Body of pancreas (tissue), 4 donors: ENCODE data around the gene CELF1. TPM values are rescaled to one million over a fixed set of nuclear protein-coding genes. Genes with fewer than 3 reads are reported as not detected.

Experiments used
- ATAC-seq: fragments of 150-250 bp; one replicate; pipeline ENCODE4 v1.9.1; 2016
- DNase-seq, 4 donors: peaks; one replicate each; pipeline ENCODE4 v3.0.0-alpha.2; 2019
- H3K27ac ChIP-seq, 4 donors: fragments of 200-600 bp; sonication (generic); 1 replicate in 3 of 4; 2 replicates in 1 of 4; pipeline versions ENCODE4 v1.5.1 to v1.6.1; 2016 to 2019; ENCODE audit warnings: mild to moderate bottlenecking in 1 of 4, mixed read lengths in 1 of 4, moderate library complexity in 1 of 4
- H3K27me3 ChIP-seq, 2 donors: fragments of 200-600 bp; sonication (generic); one replicate each; pipeline ENCODE4 v1.6.0; 2016; ENCODE audit warnings: mild to moderate bottlenecking in 1 of 2
- H3K36me3 ChIP-seq, 2 donors: fragments of 200-600 bp; sonication (generic); replicated peaks in 1 of 2; 2 replicates each; pipeline ENCODE4 v1.5.1; 2016; ENCODE audit warnings: low read depth in 2 of 2; ENCODE audit not compliant: insufficient read depth in 1 of 2
- H3K4me1 ChIP-seq: fragments of 200-600 bp; sonication (generic); one replicate; pipeline ENCODE4 v1.6.0; 2016
- H3K4me3 ChIP-seq, 2 donors: fragments of 200-600 bp; sonication (generic); 1 replicate in 1 of 2; 2 replicates in 1 of 2; pipeline ENCODE4 v1.5.1; 2016 to 2019
- H3K9me3 ChIP-seq, 3 donors: fragments of 200-600 bp; sonication (generic); 1 replicate in 2 of 3; 2 replicates in 1 of 3; pipeline ENCODE4 v1.5.1; 2016
- CTCF ChIP-seq, 7 experiments: fragments of 450-650 bp in 4 of 7; fragments of 200-600 bp in 3 of 7; sonication (generic) in 3 of 7; IDR thresholded peaks; one replicate each; pipeline ENCODE4 v1.5.1; 2016 to 2019; ENCODE audit warnings: antibody characterized with exemption in 7 of 7
- POLR2A ChIP-seq, 3 donors: fragments of 450-650 bp; IDR thresholded peaks; one replicate each; pipeline ENCODE4 v1.6.1; 2016; ENCODE audit warnings: antibody characterized with exemption in 3 of 3, mild to moderate bottlenecking in 2 of 3
- WGBS, 2 donors: methylation state at CpG; one replicate each; pipeline ENCODE4 v1.1.5; 2017; 5-methylcytosine and 5-hydroxymethylcytosine counted together
- intact Hi-C: fragments of 100-400 bp; cut with DNase I; formaldehyde crosslinking; loops from one replicate; pipeline ENCODE4 v1.15.1; 2023
- total RNA-seq, 2 donors: library from RNA; depleted of rRNA; stranded (reverse); fragments of >200 nt; gene quantifications; one replicate each; pipeline ENCODE4 v1.1.0, GENCODE V29; 2016

Gene CELF1
- total RNA-seq, 2 donors from 2014 or later: 56.0 to 86.0 TPM

- TF ChIP-seq CTCF (IDR thresholded peaks at IDR 0.05) (no peak), POLR2A (IDR thresholded peaks at IDR 0.05) (no peak)
- ATAC-seq: peak; percentile 85
- WGBS, 2 donors: 16 to 36% methylated on average over 4 of the region's 4 CpGs
- DNase-seq: peak; percentile 38 to 80 (median 57)
- Histone ChIP-seq H3K4me1 (peaks cover 48% of the 10 kb centered on the region), H3K4me3 (no peak overlapping the region), H3K27me3 (no peaks in the 10 kb centered on the region), H3K36me3 (no peaks in the 10 kb centered on the region), H3K27ac (peak overlapping the region in 3 of 4 donors; percentile 36 to 79 (median 64)), H3K9me3 (no peaks in the 10 kb centered on the region)
- intact Hi-C loops: no loop called here
These were observed 43.8 kb downstream of the CELF1 start for GRCh38 chr11:47509077-47509536.

GRCh38 chr11:47508240-47508957 is 44.5 kb downstream of the CELF1 start:
- DNase-seq (no peak), ATAC-seq (no peak)
- 86 to 93% methylated on average over 8 of the region's 8 CpGs for WGBS, 2 donors
- H3K4me1 ChIP-seq: peaks cover 42% of the 10 kb centered on the region
- no peak overlapping the region for H3K4me3 ChIP-seq
- intact Hi-C loops: no loop called here
- H3K27me3 ChIP-seq: no peaks in the 10 kb centered on the region
- TF ChIP-seq POLR2A (IDR thresholded peaks at IDR 0.05): no peak
- TF ChIP-seq CTCF (IDR thresholded peaks at IDR 0.05): no peak
- H3K36me3 ChIP-seq: no peaks in the 10 kb centered on the region
- no peaks in the 10 kb centered on the region for H3K9me3 ChIP-seq
- H3K27ac ChIP-seq: peak overlapping the region in 3 of 4 donors; percentile 1 to 79 (median 64)

GRCh38 chr11:47507563-47508239 is 45.2 kb downstream of the CELF1 start:
- no peak for TF ChIP-seq CTCF (IDR thresholded peaks at IDR 0.05)
- no peak for TF ChIP-seq POLR2A (IDR thresholded peaks at IDR 0.05)
- Histone ChIP-seq H3K27me3 (no peaks in the 10 kb centered on the region), H3K4me3 (no peak overlapping the region), H3K36me3 (no peaks in the 10 kb centered on the region), H3K4me1 (peaks cover 38% of the 10 kb centered on the region), H3K9me3 (no peaks in the 10 kb centered on the region), H3K27ac (peak overlapping the region in 1 of 4 donors; percentile 25)
- WGBS, 2 donors: 28 to 50% methylated on average over 1 of the region's 1 CpG
- intact Hi-C loops: no loop called here
- ATAC-seq (no peak), DNase-seq (no peak)

GRCh38 chr11:47506795-47507562 is 46.0 kb downstream of the CELF1 start:
- Histone ChIP-seq H3K27ac (peak overlapping the region in 1 of 4 donors; percentile 25), H3K4me3 (no peak overlapping the region), H3K4me1 (peaks cover 34% of the 10 kb centered on the region), H3K36me3 (no peaks in the 10 kb centered on the region), H3K27me3 (no peaks in the 10 kb centered on the region), H3K9me3 (no peaks in the 10 kb centered on the region)
- DNase-seq (no peak), ATAC-seq (no peak)
- WGBS, 2 donors: 56 to 68% methylated on average over 10 of the region's 10 CpGs
- intact Hi-C loops: no loop called here
- TF ChIP-seq CTCF (IDR thresholded peaks at IDR 0.05) (no peak), POLR2A (IDR thresholded peaks at IDR 0.05) (no peak)
